Gastroesophageal sphincter (tissue), 4 donors: ENCODE measurements around the gene TRIM38. TPM values are rescaled to one million over a fixed set of nuclear protein-coding genes. Genes with fewer than 3 reads are reported as not detected.

Experiments used
- ATAC-seq: fragments of 150-250 bp; one replicate; pipeline ENCODE4 v1.9.1; 2016; ENCODE audit warnings: mild to moderate bottlenecking, moderate library complexity
- H3K27ac ChIP-seq, 4 donors: fragments of 200-600 bp; sonication (generic) in 3 of 4; 1 replicate in 3 of 4; 2 replicates in 1 of 4; pipeline ENCODE4 v1.5.1; 2016 to 2019
- H3K27me3 ChIP-seq: fragments of 200-600 bp; sonication (generic); one replicate; pipeline ENCODE4 v1.5.1; 2019
- H3K36me3 ChIP-seq, 2 donors: fragments of 200-600 bp; sonication (generic); one replicate each; pipeline ENCODE4 v1.5.1; 2019; ENCODE audit warnings: control low read depth in 1 of 2
- H3K4me1 ChIP-seq, 3 donors: fragments of 200-600 bp; sonication (generic); 1 replicate in 2 of 3; 2 replicates in 1 of 3; pipeline ENCODE4 v1.5.1; 2016 to 2019; ENCODE audit warnings: control low read depth in 2 of 3
- H3K4me3 ChIP-seq, 2 donors: fragments of 200-600 bp; sonication (generic); one replicate each; pipeline ENCODE4 v1.5.1; 2019; ENCODE audit warnings: mild to moderate bottlenecking in 1 of 2, moderate library complexity in 1 of 2
- H3K9me3 ChIP-seq, 3 donors: fragments of 200-600 bp; sonication (generic); one replicate each; pipeline ENCODE4 v1.5.1; 2017 to 2019; ENCODE audit warnings: control low read depth in 2 of 3
- EP300 ChIP-seq: sonication (generic); formaldehyde crosslinking; IDR thresholded peaks from one replicate; pipeline ENCODE4 v1.6.1; 2017; ENCODE audit warnings: antibody characterized with exemption, mild to moderate bottlenecking
- POLR2A ChIP-seq, 2 donors: fragments of 450-650 bp; IDR thresholded peaks; one replicate each; pipeline ENCODE4 v1.6.1; 2017; ENCODE audit warnings: antibody characterized with exemption in 2 of 2, mild to moderate bottlenecking in 2 of 2, moderate library complexity in 1 of 2
- POLR2AphosphoS5 ChIP-seq: sonication (generic); formaldehyde crosslinking; IDR thresholded peaks from one replicate; pipeline ENCODE4 v1.6.1; 2017; ENCODE audit warnings: antibody characterized with exemption
- WGBS, 2 donors: methylation state at CpG; one replicate each; pipeline ENCODE4 v1.1.5; 2018; ENCODE audit warnings: low coverage in 1 of 2; 5-methylcytosine and 5-hydroxymethylcytosine counted together
- total RNA-seq, 4 donors: library from RNA; depleted of rRNA; stranded (reverse); fragments of >200 nt; gene quantifications; one replicate each; pipeline ENCODE4 v1.1.0, GENCODE V29; 2016
- TF ChIP-seq, protein P1 (sequence below), 4 experiments: fragments of 200-600 bp in 2 of 4; fragments of 450-650 bp in 2 of 4; sonication (generic) in 1 of 4; IDR thresholded peaks; one replicate each; pipeline ENCODE4 v1.5.1; 2017 to 2019; ENCODE audit warnings: antibody characterized with exemption in 4 of 4, mild to moderate bottlenecking in 2 of 4, moderate library complexity in 2 of 4

The TRIM38 gene
- total RNA-seq, 4 donors from 2014 or later: 6.1 to 10.4 (median 8.2) TPM

DNA sequence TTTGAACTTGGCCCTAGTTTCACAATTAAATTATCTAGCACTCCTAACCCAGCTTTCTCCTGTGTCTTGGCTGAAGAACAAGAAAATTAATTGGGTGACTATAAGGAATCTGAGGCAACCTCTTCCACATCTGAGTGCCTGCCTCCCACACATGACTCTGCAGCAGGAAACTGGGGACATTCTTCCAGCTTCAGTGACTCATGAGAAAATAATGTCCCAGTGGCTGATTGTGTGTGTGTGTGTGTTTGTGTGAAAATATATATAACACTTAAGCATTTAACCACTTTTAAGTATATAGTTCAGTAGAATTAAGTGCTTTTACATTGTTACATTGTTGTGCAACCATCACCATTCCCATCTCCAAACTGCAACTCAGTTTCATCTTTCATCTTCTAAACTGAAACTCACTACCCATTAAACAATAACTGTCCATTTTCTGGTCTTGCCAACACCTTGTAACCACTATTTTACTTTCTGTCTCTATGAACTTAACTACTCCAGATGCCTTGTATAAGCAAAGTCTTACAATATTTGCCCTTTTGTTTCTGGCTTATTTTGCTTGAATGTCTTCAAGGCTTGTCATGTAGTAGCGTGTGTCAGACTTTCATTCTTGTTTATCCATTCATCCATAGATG lies 8.7 kb downstream of the TRIM38 start:
- ATAC-seq: peak; percentile 80
- Histone ChIP-seq H3K4me3 (no peak overlapping the region), H3K27me3 (no peaks in the 10 kb centered on the region), H3K36me3 (peaks cover 3 to 92% of the 10 kb centered on the region in 2 donors), H3K27ac (peak overlapping the region; percentile 29 to 39 (median 32)), H3K4me1 (peaks cover 3 to 41% (median 5%) of the 10 kb centered on the region in 3 donors), H3K9me3 (no peaks in the 10 kb centered on the region)
- TF ChIP-seq POLR2AphosphoS5 (peak; percentile 64), POLR2A (IDR thresholded peaks at IDR 0.05) (no peak), EP300 (no peak)
- TF ChIP-seq, protein P1, sequence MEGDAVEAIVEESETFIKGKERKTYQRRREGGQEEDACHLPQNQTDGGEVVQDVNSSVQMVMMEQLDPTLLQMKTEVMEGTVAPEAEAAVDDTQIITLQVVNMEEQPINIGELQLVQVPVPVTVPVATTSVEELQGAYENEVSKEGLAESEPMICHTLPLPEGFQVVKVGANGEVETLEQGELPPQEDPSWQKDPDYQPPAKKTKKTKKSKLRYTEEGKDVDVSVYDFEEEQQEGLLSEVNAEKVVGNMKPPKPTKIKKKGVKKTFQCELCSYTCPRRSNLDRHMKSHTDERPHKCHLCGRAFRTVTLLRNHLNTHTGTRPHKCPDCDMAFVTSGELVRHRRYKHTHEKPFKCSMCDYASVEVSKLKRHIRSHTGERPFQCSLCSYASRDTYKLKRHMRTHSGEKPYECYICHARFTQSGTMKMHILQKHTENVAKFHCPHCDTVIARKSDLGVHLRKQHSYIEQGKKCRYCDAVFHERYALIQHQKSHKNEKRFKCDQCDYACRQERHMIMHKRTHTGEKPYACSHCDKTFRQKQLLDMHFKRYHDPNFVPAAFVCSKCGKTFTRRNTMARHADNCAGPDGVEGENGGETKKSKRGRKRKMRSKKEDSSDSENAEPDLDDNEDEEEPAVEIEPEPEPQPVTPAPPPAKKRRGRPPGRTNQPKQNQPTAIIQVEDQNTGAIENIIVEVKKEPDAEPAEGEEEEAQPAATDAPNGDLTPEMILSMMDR (IDR thresholded peaks at IDR 0.05): no peak
- whole genome bisulfite sequencing, 2 donors: 64 to 78% methylated on average over 1 of the region's 1 CpG

DNA sequence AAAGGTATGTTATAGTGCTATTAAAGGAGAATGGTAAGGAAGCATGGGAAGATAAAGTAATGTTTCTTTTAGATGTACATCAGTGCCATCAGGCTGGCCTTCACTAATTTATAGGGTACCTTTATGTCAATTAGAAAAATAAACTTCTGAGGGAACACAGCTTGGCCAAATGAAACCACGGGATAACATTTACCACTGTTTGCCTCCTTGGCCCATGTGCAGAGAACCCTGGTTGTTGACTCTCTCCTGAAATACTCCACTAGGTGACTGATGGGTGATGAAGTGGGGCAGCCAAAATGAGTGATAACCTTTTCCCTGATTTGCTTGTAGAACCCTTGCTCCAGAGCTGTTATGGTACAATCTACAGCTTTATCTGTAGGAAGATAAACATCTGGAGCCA lies 9.5 kb downstream of the TRIM38 start:
- no peak for TF ChIP-seq POLR2A (IDR thresholded peaks at IDR 0.05)
- TF ChIP-seq, protein P1 (IDR thresholded peaks at IDR 0.05): no peak
- Histone ChIP-seq H3K27ac (peak overlapping the region in 1 of 4 donors; percentile 32), H3K4me1 (peaks cover 0 to 33% (median 3%) of the 10 kb centered on the region in 3 donors), H3K9me3 (no peaks in the 10 kb centered on the region), H3K27me3 (no peaks in the 10 kb centered on the region), H3K36me3 (peaks cover 3 to 92% of the 10 kb centered on the region in 2 donors), H3K4me3 (no peak overlapping the region)
- 80 to 86% methylated on average over 1 of the region's 1 CpG for WGBS, 2 donors
- no peak for ATAC-seq

DNA sequence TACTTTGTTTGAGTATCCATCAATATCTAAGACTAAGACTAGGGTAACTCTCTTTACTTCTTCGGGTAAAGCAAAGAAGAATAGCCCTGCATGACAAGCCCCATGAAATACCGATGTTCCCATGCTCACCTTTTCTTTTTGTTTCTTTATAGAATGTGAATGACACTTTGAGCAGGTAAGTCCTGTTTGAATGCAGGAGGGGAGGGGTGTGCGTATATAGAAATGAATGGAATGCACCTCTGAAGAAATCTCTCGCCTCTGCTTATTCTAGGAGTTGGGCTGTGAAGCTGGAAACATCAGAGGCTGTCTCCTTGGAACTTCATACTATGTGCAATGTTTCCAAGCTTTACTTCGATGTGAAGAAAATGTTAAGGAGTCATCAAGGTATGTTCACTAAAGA lies 10.3 kb downstream of the TRIM38 start:
- Histone ChIP-seq H3K4me1 (peaks cover 0 to 25% (median 3%) of the 10 kb centered on the region in 3 donors), H3K27ac (no peak overlapping the region), H3K9me3 (no peaks in the 10 kb centered on the region), H3K4me3 (no peak overlapping the region), H3K36me3 (peaks cover 3 to 95% of the 10 kb centered on the region in 2 donors), H3K27me3 (no peaks in the 10 kb centered on the region)
- 97% methylated on average over 5 of the region's 5 CpGs; no CpG with 5 or more reads in 1 of the 2 donors for WGBS, 2 donors
- no peak for ATAC-seq
- TF ChIP-seq EP300 (no peak), POLR2A (IDR thresholded peaks at IDR 0.05) (no peak), POLR2AphosphoS5 (no peak)
- TF ChIP-seq, protein P1 (IDR thresholded peaks at IDR 0.05): no peak

DNA sequence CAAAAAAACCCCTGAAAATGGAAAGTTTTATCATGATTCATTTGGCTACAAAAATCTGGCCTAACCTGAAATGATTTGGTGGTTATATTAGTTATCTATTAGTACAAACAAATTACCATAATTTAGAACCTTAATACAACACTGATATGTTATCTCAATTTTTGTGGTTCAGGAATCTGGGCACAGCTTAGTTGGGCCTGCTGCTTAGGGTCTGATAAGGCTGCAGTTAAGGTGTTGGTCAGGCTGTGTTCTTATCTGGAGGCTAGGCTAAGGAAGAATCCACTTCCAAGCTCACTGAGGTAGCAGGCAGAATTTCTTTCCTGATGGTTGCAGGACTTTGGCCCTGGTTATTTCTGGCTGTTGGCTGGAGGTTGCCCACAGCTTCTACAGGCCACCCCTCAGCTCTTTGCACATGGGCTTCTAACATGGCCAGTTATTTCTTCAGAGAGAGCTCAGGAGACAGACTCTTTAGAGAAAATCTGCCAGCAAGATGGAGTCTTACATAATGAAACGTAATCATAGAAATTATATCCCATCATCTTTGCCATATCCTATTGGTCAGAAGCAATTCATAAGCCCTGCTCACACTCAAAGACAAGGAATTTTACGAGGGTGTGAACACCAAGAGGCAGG lies 11.4 kb downstream of the TRIM38 start:
- no peaks in the 10 kb centered on the region for H3K27me3 ChIP-seq
- 97 to 100% methylated on average over 2 of the region's 2 CpGs for WGBS, 2 donors
- no peak for ATAC-seq
- H3K4me3 ChIP-seq: no peak overlapping the region
- H3K9me3 ChIP-seq: no peaks in the 10 kb centered on the region
- peaks cover 3 to 99% of the 10 kb centered on the region in 2 donors for H3K36me3 ChIP-seq
- H3K4me1 ChIP-seq: peaks cover 0 to 14% (median 3%) of the 10 kb centered on the region in 3 donors
- H3K27ac ChIP-seq: no peak overlapping the region
- TF ChIP-seq EP300 (no peak), POLR2AphosphoS5 (no peak), POLR2A (IDR thresholded peaks at IDR 0.05) (no peak)
- TF ChIP-seq, protein P1 (IDR thresholded peaks at IDR 0.05): no peak
